Vagina (tissue), 2 donors: Measurements from ENCODE around the gene FAM117A. TPM values are rescaled to one million over a fixed set of nuclear protein-coding genes. Genes with fewer than 3 reads are reported as not detected.

Experiments used
- DNase-seq, 2 donors: peaks; one replicate each; pipeline ENCODE4 v3.0.0-alpha.2; 2017; ENCODE audit errors: extremely low spot score in 2 of 2
- H3K27ac ChIP-seq: fragments of 200-600 bp; sonication (generic); one replicate; pipeline ENCODE4 v1.5.1; 2019
- H3K27me3 ChIP-seq: fragments of 200-600 bp; sonication (generic); one replicate; pipeline ENCODE4 v1.5.1; 2019
- H3K36me3 ChIP-seq, 2 donors: fragments of 200-600 bp; sonication (generic); one replicate each; pipeline ENCODE4 v1.5.1; 2017 to 2019
- H3K4me1 ChIP-seq: fragments of 200-600 bp; sonication (generic); one replicate; pipeline ENCODE4 v1.5.1; 2019
- H3K4me3 ChIP-seq, 2 donors: fragments of 200-600 bp; sonication (generic); 1 replicate in 1 of 2; 2 replicates in 1 of 2; pipeline ENCODE4 v1.5.1; 2016 to 2019
- H3K9me3 ChIP-seq: fragments of 200-600 bp; sonication (generic); one replicate; pipeline ENCODE4 v1.5.1; 2019
- CTCF ChIP-seq, 3 experiments: fragments of 450-650 bp in 2 of 3; fragments of 200-600 bp in 1 of 3; sonication (generic) in 1 of 3; IDR thresholded peaks; one replicate each; pipeline ENCODE4 v1.5.1; 2017 to 2019; ENCODE audit warnings: antibody characterized with exemption in 3 of 3, mild to moderate bottlenecking in 2 of 3, moderate library complexity in 2 of 3
- POLR2A ChIP-seq, 2 donors: fragments of 450-650 bp; IDR thresholded peaks; one replicate each; pipeline ENCODE4 v1.6.1; 2017; ENCODE audit warnings: antibody characterized with exemption in 2 of 2, mild to moderate bottlenecking in 2 of 2, moderate library complexity in 2 of 2
- POLR2AphosphoS5 ChIP-seq, 2 donors: sonication (generic); formaldehyde crosslinking; IDR thresholded peaks; one replicate each; pipeline ENCODE4 v1.9.0; 2017; ENCODE audit warnings: antibody characterized with exemption in 2 of 2, mild to moderate bottlenecking in 2 of 2, low read depth in 1 of 2; ENCODE audit not compliant: insufficient read depth in 1 of 2
- intact Hi-C: fragments of 100-400 bp; cut with DNase I; formaldehyde crosslinking; loops from one replicate; pipeline ENCODE4 v1.15.1; 2023
- total RNA-seq: library from RNA; depleted of rRNA; stranded (reverse); fragments of >200 nt; gene quantifications from one replicate; pipeline ENCODE4 v1.2.3, GENCODE V29; 2016

FAM117A gene
- total RNA-seq, 1 donor from 2014 or later, result 15.7 TPM

- intact Hi-C loops, result no loop called here
These were observed 40.5 kb downstream of the FAM117A start for GRCh38 chr17:49723423-49723822.

DNA sequence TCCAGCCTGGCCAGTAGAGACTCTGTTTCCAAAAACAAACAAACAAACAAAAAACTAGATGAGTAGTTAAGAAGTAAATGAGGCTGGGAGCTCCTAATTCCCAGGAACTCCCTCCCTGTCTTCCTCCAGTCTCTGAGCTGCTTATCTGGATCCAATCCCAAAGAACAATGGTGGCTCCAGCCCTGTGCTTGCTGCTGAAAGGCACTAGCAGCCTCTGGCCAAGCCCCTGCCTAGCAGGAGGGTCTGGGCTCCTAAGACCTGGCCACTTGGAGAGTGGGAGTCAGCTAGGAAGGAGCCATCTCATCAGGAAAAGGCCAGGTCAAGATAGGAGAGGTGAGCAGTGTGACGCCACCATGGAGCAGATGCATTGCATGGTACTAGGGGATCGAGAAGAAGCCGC is 41.9 kb downstream of the FAM117A start:
- H3K36me3 ChIP-seq, result peaks cover 0 to 41% of the 10 kb centered on the region in 2 donors

More at GRCh38 chr17:49723423-49723822, 40.5 kb downstream of the FAM117A start:
- no peaks in the 10 kb centered on the region for H3K27me3 ChIP-seq
- TF ChIP-seq POLR2AphosphoS5 (IDR thresholded peaks at IDR 0.05; ENCODE audit: insufficient read depth in 1 of 2, low read depth in 1 of 2) (peak; percentile 37 to 53), POLR2A (IDR thresholded peaks at IDR 0.05) (no peak), CTCF (IDR thresholded peaks at IDR 0.05) (no peak)
- peaks cover 35% of the 10 kb centered on the region for H3K4me1 ChIP-seq
- H3K36me3 ChIP-seq, result peaks cover 0 to 28% of the 10 kb centered on the region in 2 donors
- DNase-seq, result no peak
- peak overlapping the region; percentile 71 for H3K27ac ChIP-seq
- H3K9me3 ChIP-seq, result no peaks in the 10 kb centered on the region
- peak overlapping the region in 1 of 2 donors; percentile 6 for H3K4me3 ChIP-seq

DNA sequence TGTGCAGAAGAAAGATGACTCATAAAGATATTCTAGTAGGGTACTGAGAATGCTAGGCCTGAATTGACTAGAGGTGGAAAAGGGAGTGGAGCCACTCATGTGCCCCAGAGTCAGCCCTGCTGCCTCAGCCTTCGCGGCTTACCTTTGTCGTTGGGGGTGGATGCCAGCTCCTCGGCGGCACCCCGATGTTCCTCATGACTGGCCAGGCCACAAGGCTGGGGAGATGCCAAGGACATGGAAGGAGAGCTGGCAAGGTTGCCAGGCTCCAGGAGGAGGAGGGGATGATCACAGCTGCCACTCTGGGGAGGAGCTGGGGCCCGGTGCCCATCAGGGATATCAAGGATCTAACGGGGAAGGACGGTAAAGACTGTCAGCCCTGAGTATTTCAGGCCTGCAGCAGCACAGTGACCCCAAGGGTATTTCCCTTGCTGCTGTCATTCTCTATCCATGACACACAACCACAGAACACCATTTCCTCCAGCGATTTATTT is 46.5 kb downstream of the FAM117A start:
- TF ChIP-seq POLR2AphosphoS5 (IDR thresholded peaks at IDR 0.05; ENCODE audit: insufficient read depth in 1 of 2, low read depth in 1 of 2) (no peak), CTCF (IDR thresholded peaks at IDR 0.05) (no peak), POLR2A (IDR thresholded peaks at IDR 0.05) (no peak)
- Histone ChIP-seq H3K36me3 (peaks cover 0 to 68% of the 10 kb centered on the region in 2 donors), H3K27ac (no peak overlapping the region), H3K9me3 (no peaks in the 10 kb centered on the region), H3K4me3 (no peak overlapping the region), H3K4me1 (peaks cover 6% of the 10 kb centered on the region), H3K27me3 (no peaks in the 10 kb centered on the region)
- intact Hi-C loops, result no loop called here
- DNase-seq, result no peak

More for the DNA sequence above, 41.9 kb downstream of the FAM117A start:
- H3K4me3 ChIP-seq, result no peak overlapping the region
- no peaks in the 10 kb centered on the region for H3K27me3 ChIP-seq
- peaks cover 27% of the 10 kb centered on the region for H3K4me1 ChIP-seq
- peak overlapping the region; percentile 71 for H3K27ac ChIP-seq
- intact Hi-C loops, result no loop called here
- H3K9me3 ChIP-seq, result no peaks in the 10 kb centered on the region
- no peak for TF ChIP-seq POLR2A (IDR thresholded peaks at IDR 0.05)
- no peak for TF ChIP-seq POLR2AphosphoS5 (IDR thresholded peaks at IDR 0.05; ENCODE audit: insufficient read depth in 1 of 2, low read depth in 1 of 2)
- TF ChIP-seq CTCF (IDR thresholded peaks at IDR 0.05), result no peak
- DNase-seq, result no peak

DNA sequence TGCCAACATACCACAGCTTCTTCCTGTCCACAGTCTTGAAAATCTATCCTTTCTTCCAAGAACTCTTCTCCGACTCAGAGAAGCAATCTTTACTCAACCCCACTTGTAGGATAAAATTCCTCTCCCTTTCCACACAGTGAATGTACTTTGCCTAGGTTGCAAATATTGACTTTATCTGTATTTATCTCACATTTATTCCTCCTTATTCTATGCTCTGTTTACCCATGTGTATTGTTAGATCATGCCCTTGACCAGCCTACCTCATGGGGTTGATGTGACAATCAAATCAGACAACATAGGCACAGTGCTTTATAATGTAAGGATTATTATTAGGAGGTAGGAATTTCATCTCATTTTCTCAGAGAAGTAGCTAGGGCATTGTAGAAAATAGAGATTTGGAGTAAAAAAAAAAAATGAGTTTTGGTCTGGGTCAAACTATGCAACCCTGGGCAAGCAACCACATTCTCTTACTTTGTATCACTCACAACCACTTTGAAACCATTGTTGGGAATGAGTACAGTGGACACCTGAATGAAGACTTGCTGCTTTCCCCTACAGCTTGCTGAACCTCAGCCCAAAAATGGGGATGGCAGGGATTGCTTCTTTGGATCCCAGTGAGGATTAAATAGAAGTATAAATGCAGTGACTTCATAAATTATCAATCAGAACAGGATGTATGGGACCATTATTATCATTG is 47.1 kb downstream of the FAM117A start:
- Histone ChIP-seq H3K36me3 (peaks cover 0 to 66% of the 10 kb centered on the region in 2 donors), H3K4me1 (no peaks in the 10 kb centered on the region), H3K27ac (no peak overlapping the region), H3K27me3 (no peaks in the 10 kb centered on the region), H3K4me3 (no peak overlapping the region), H3K9me3 (no peaks in the 10 kb centered on the region)
- no peak for DNase-seq
- intact Hi-C loops, result no loop called here
- TF ChIP-seq POLR2AphosphoS5 (IDR thresholded peaks at IDR 0.05; ENCODE audit: insufficient read depth in 1 of 2, low read depth in 1 of 2) (no peak), POLR2A (IDR thresholded peaks at IDR 0.05) (no peak), CTCF (IDR thresholded peaks at IDR 0.05) (no peak)

- DNase-seq, result no peak
These were observed 48.1 kb downstream of the FAM117A start for GRCh38 chr17:49715717-49716279.

More at GRCh38 chr17:49715717-49716279, 48.1 kb downstream of the FAM117A start:
- Histone ChIP-seq H3K9me3 (no peaks in the 10 kb centered on the region), H3K27ac (no peak overlapping the region), H3K36me3 (peaks cover 0 to 60% of the 10 kb centered on the region in 2 donors), H3K4me1 (no peaks in the 10 kb centered on the region), H3K27me3 (no peaks in the 10 kb centered on the region), H3K4me3 (no peak overlapping the region)
- intact Hi-C loops, result no loop called here
- TF ChIP-seq POLR2A (IDR thresholded peaks at IDR 0.05) (no peak), CTCF (IDR thresholded peaks at IDR 0.05) (no peak), POLR2AphosphoS5 (IDR thresholded peaks at IDR 0.05; ENCODE audit: insufficient read depth in 1 of 2, low read depth in 1 of 2) (no peak)
